DND-41 (cell line): ENCODE results near the gene FGF18.

Source experiments
- ATAC-seq: fragments of 200-7000 bp; cut with Tn5 transposase; 3 replicates; pipeline ENCODE4 v1.9.1; 2021; ENCODE audit warnings: low read depth; ENCODE audit not compliant: insufficient read depth
- DNase-seq: peaks from one replicate; pipeline ENCODE4 v3.0.0-alpha.2; 2020
- H2AFZ ChIP-seq: 2 replicates; pipeline ENCODE4 v1.6.0; 2012; ENCODE audit warnings: low read depth, low read length
- H3K27ac ChIP-seq: 2 replicates; pipeline ENCODE4 v1.5.1; 2012; ENCODE audit warnings: low read length, inconsistent platforms
- H3K27me3 ChIP-seq: fragments of 200-600 bp; sonication (generic); 2 replicates; pipeline ENCODE4 v1.6.0; 2012; ENCODE audit warnings: low read length, mild to moderate bottlenecking, inconsistent platforms; ENCODE audit not compliant: insufficient read depth, poor library complexity
- H3K36me3 ChIP-seq: 2 replicates; pipeline ENCODE4 v1.5.1; 2012; ENCODE audit warnings: low read length, inconsistent platforms; ENCODE audit not compliant: insufficient read depth
- H3K4me1 ChIP-seq: 2 replicates; pipeline ENCODE4 v1.5.1; 2012; ENCODE audit warnings: mild to moderate bottlenecking, low read length; ENCODE audit not compliant: insufficient read depth
- H3K4me2 ChIP-seq: 2 replicates; pipeline ENCODE4 v1.6.0; 2012; ENCODE audit warnings: mild to moderate bottlenecking, moderate library complexity, low read length, inconsistent platforms; ENCODE audit not compliant: insufficient read depth
- H3K4me3 ChIP-seq, 2 experiments: fragments of 200-600 bp in 1 of 2; shearing (Covaris generic) in 1 of 2; 2 replicates each; pipeline ENCODE4 v1.5.1; 2012 to 2016; ENCODE audit warnings: inconsistent platforms in 2 of 2, low read length in 2 of 2, mild to moderate bottlenecking in 2 of 2, low read depth in 1 of 2, moderate library complexity in 1 of 2
- H3K79me2 ChIP-seq: 2 replicates; pipeline ENCODE4 v1.6.0; 2012; ENCODE audit warnings: low read length, inconsistent platforms; ENCODE audit not compliant: insufficient read depth
- H3K9ac ChIP-seq: 2 replicates; pipeline ENCODE4 v1.6.0; 2012; ENCODE audit warnings: low read depth, mild to moderate bottlenecking, inconsistent platforms, low read length, moderate library complexity
- H3K9me3 ChIP-seq: 2 replicates; pipeline ENCODE4 v1.5.1; 2012; ENCODE audit warnings: low read length, moderate library complexity, mild to moderate bottlenecking, inconsistent platforms; ENCODE audit not compliant: insufficient read depth, severe bottlenecking
- H4K20me1 ChIP-seq: 2 replicates; pipeline ENCODE4 v1.6.0; 2012; ENCODE audit warnings: low read length; ENCODE audit not compliant: insufficient read depth
- EZH2 ChIP-seq: IDR thresholded peaks from 3 replicates; pipeline ENCODE4 v1.6.1; 2012; ENCODE audit warnings: borderline replicate concordance, low read depth, mild to moderate bottlenecking, moderate library complexity, low read length, inconsistent platforms; ENCODE audit not compliant: severe bottlenecking
- TF ChIP-seq, protein P1 (sequence below): IDR thresholded peaks from 2 replicates; pipeline ENCODE4 v1.5.1; 2012; ENCODE audit warnings: borderline replicate concordance, low read length, moderate library complexity, mild to moderate bottlenecking; ENCODE audit not compliant: poor library complexity, severe bottlenecking; ENCODE audit errors: extremely low read depth

Gene FGF18

GRCh38 chr5:171447226-171447625 is 27.8 kb downstream of the FGF18 start:
- Histone ChIP-seq H3K4me2 (no peak overlapping the region), H3K4me1 (no peaks in the 10 kb centered on the region), H3K4me3 (no peak overlapping the region), H3K27ac (no peak overlapping the region), H3K27me3 (no peaks in the 10 kb centered on the region), H3K36me3 (no peaks in the 10 kb centered on the region), H4K20me1 (no peaks in the 10 kb centered on the region), H3K79me2 (no peaks in the 10 kb centered on the region), H2AFZ (no peak overlapping the region), H3K9ac (no peak overlapping the region), H3K9me3 (no peaks in the 10 kb centered on the region)
- no peak for DNase-seq
- TF ChIP-seq, protein P1, sequence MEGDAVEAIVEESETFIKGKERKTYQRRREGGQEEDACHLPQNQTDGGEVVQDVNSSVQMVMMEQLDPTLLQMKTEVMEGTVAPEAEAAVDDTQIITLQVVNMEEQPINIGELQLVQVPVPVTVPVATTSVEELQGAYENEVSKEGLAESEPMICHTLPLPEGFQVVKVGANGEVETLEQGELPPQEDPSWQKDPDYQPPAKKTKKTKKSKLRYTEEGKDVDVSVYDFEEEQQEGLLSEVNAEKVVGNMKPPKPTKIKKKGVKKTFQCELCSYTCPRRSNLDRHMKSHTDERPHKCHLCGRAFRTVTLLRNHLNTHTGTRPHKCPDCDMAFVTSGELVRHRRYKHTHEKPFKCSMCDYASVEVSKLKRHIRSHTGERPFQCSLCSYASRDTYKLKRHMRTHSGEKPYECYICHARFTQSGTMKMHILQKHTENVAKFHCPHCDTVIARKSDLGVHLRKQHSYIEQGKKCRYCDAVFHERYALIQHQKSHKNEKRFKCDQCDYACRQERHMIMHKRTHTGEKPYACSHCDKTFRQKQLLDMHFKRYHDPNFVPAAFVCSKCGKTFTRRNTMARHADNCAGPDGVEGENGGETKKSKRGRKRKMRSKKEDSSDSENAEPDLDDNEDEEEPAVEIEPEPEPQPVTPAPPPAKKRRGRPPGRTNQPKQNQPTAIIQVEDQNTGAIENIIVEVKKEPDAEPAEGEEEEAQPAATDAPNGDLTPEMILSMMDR, result no peak
- TF ChIP-seq EZH2, result no peak
- ATAC-seq, result no peak

DNA sequence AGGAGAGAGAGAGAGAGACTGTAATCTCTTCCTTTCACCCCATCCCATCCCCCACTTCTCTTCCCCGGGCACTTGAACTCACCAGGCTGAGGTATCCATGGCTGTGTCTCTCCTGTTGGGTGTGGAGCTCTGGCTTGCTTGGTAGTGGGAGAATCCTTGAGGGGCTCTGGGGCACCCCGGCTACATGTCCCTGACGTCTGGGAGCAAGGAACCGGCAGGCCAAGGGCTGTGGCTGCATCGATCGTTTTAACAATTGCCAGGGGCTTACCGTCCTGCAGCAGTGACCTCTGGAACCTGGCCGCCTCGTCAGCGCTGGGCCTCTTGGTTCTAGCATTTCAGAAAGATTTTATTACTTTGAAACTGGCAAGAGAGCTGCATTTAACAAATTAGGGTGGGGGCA is 30.0 kb downstream of the FGF18 start:
- Histone ChIP-seq H3K4me1 (no peaks in the 10 kb centered on the region), H3K79me2 (no peaks in the 10 kb centered on the region), H3K36me3 (no peaks in the 10 kb centered on the region), H3K9ac (no peak overlapping the region), H3K27me3 (no peaks in the 10 kb centered on the region), H3K9me3 (no peaks in the 10 kb centered on the region), H2AFZ (no peak overlapping the region), H3K27ac (no peak overlapping the region), H3K4me2 (no peak overlapping the region), H4K20me1 (no peaks in the 10 kb centered on the region; the same call in 1 of the 2 replicates), H3K4me3 (no peak overlapping the region)
- TF ChIP-seq, protein P1, result no peak
- no peak for TF ChIP-seq EZH2
- DNase-seq (no peak), ATAC-seq (no peak)

DNA sequence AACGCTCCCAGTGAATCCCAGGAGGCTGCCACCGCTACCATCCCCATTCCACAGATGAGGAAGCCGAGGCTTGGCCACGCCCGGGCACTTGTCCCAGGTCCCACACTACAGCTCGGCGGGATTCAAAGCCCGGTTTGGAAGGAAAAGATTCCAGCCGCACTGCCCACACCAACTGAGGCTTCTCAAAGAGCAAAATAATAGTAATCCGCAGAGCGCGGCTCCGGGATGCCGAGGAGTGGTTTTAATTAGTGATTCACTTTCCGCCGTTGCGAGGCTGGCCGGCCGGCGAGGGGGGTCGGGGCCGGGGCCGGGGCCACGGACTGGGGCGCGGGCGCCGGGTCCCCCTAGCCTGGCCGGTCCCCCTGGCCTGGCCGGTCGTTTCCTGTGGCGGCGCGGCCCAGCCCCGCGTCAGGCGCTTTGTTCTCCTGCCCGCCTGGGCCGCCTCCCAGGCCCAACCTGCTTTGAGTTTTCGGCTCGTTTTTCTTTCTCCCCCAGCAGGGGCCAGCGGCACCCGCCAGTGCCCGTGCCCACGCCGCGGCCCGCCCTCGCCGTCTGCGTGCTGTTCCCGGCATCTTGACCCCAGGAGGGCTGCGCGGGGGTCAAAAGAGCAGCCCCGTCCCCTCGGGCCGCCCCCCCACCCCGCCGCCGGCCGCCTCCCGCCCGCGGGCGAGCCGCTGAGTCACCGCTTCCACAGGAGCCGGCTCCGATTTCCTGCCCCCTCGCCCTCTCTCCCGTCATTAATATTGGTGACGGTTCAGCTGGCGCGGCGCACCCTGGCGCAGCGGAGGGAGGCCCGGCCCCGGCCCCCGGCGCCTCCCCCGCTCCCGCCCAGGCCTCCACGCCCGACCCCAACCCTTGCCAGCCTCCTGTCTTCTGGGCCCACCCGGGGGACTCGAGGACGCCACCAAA is 31.2 kb downstream of the FGF18 start:
- no peak for DNase-seq
- Histone ChIP-seq H3K9ac (no peak overlapping the region), H3K79me2 (no peaks in the 10 kb centered on the region), H3K27me3 (no peaks in the 10 kb centered on the region), H3K4me2 (no peak overlapping the region), H3K27ac (no peak overlapping the region), H2AFZ (no peak overlapping the region), H4K20me1 (no peaks in the 10 kb centered on the region; the same call in 1 of the 2 replicates), H3K4me3 (no peak overlapping the region), H3K36me3 (no peaks in the 10 kb centered on the region), H3K4me1 (no peaks in the 10 kb centered on the region), H3K9me3 (no peaks in the 10 kb centered on the region)
- no peak for TF ChIP-seq EZH2
- TF ChIP-seq, protein P1, result no peak
- ATAC-seq, result no peak
